ENCODE data around the gene RUFY2. TPM values are rescaled to one million over a fixed set of nuclear protein-coding genes. Genes with fewer than 3 reads are reported as not detected.
A peak's percentile ranks its signal among the peaks of the same experiment; 100 is the strongest.

RUFY2 gene
- total RNA-seq, 6 donors from 2014 or later, result 10.3 to 47.7 (median 15.7) TPM

DNA sequence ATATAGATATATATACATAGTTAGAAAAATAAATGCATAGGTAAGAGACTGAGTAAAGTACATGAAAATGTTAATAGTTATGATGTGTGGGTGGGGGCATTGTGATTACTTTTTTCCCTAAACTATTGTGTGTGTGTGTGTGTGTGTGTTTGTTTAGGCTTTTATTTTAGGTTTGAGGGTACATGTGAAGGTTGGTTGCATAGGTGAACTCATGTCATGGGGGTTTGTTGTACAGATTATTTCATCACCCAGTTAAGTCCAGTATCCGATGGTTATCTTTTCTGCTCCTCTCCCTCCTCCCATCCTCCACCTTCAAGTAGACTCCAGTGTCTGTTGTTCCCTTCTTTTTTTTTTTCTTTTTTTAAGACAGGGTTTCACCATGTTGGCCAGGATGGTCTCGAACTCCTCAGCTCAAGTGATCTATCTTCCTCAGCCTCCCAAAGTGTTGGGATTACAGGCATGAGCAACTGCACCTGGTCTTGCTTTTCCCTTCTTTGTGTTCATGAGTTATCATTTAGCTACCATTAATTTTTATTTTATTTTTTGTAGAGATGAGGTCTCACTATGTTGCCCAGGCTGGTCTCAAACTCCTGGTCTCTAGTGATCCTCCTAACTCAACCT lies 1.9 kb upstream of the RUFY2 start:
- DNase-seq (no peak), ATAC-seq (ENCODE audit: low FRiP score in 2 of 2) (no peak)
- WGBS, 2 donors, result 93 to 95% methylated on average over 2 of the region's 2 CpGs
- Histone ChIP-seq H3K4me3 (no peak overlapping the region), H3K9me3 (no peaks in the 10 kb centered on the region), H3K36me3 (no peaks in the 10 kb centered on the region), H3K27ac (no peak overlapping the region), H3K4me1 (peaks cover 0 to 14% (median 6%) of the 10 kb centered on the region in 4 donors), H3K27me3 (no peaks in the 10 kb centered on the region)
- no peak for TF ChIP-seq POLR2A (IDR thresholded peaks at IDR 0.05)
- TF ChIP-seq EP300 (IDR thresholded peaks at IDR 0.05), result no peak
- TF ChIP-seq, protein P1, sequence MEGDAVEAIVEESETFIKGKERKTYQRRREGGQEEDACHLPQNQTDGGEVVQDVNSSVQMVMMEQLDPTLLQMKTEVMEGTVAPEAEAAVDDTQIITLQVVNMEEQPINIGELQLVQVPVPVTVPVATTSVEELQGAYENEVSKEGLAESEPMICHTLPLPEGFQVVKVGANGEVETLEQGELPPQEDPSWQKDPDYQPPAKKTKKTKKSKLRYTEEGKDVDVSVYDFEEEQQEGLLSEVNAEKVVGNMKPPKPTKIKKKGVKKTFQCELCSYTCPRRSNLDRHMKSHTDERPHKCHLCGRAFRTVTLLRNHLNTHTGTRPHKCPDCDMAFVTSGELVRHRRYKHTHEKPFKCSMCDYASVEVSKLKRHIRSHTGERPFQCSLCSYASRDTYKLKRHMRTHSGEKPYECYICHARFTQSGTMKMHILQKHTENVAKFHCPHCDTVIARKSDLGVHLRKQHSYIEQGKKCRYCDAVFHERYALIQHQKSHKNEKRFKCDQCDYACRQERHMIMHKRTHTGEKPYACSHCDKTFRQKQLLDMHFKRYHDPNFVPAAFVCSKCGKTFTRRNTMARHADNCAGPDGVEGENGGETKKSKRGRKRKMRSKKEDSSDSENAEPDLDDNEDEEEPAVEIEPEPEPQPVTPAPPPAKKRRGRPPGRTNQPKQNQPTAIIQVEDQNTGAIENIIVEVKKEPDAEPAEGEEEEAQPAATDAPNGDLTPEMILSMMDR (IDR thresholded peaks at IDR 0.05), result no peak
- no peak for TF ChIP-seq POLR2AphosphoS5 (IDR thresholded peaks at IDR 0.05)

GRCh38 chr10:68406111-68406814 lies 814 bp downstream of the RUFY2 start:
- H3K4me1 ChIP-seq, result peaks cover 0 to 14% (median 6%) of the 10 kb centered on the region in 4 donors
- H3K27me3 ChIP-seq, result no peaks in the 10 kb centered on the region
- peak; percentile 76 to 83 for ATAC-seq (ENCODE audit: low FRiP score in 2 of 2)
- peaks cover 0 to 4% (median 2%) of the 10 kb centered on the region in 4 donors for H3K36me3 ChIP-seq
- TF ChIP-seq POLR2A (IDR thresholded peaks at IDR 0.05) (no peak), POLR2AphosphoS5 (IDR thresholded peaks at IDR 0.05) (no peak), EP300 (IDR thresholded peaks at IDR 0.05) (no peak)
- TF ChIP-seq, protein P1 (IDR thresholded peaks at IDR 0.05), result no peak
- DNase-seq, result peak; percentile 55 to 92
- 1 to 4% methylated on average over 7 to 23 of the region's 38 CpGs for WGBS, 2 donors
- peak overlapping the region; percentile 83 to 97 (median 96) for H3K4me3 ChIP-seq
- H3K27ac ChIP-seq, result peak overlapping the region; percentile 90 to 96 (median 94)
- H3K9me3 ChIP-seq, result no peaks in the 10 kb centered on the region

DNA sequence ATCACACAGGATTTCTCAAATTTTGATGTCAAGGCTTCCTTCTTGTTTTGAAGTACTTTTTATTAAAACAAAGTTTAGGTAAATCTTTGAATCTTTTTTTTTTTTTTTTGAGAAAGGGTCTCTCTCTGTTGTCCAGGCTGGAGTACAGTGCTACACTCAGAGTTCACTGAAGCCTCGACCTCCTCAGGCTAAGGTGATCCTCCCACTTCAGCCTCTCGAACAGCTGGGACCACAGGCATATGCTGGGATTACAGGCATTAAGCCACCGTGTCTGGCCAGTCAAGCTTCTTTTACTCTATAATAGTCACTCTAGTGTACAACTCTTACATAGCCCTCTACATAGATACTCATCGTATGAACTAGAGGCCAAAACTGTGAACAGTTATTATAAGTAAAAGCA lies 3.4 kb downstream of the RUFY2 start:
- peaks cover 0 to 14% (median 6%) of the 10 kb centered on the region in 4 donors for H3K4me1 ChIP-seq
- H3K36me3 ChIP-seq, result peaks cover 4 to 28% (median 10%) of the 10 kb centered on the region in 4 donors
- H3K27me3 ChIP-seq, result no peaks in the 10 kb centered on the region
- ATAC-seq (ENCODE audit: low FRiP score in 2 of 2) (no peak), DNase-seq (no peak)
- H3K27ac ChIP-seq, result no peak overlapping the region
- H3K4me3 ChIP-seq, result no peak overlapping the region
- no peak for TF ChIP-seq EP300 (IDR thresholded peaks at IDR 0.05)
- no peak for TF ChIP-seq POLR2AphosphoS5 (IDR thresholded peaks at IDR 0.05)
- no peak for TF ChIP-seq POLR2A (IDR thresholded peaks at IDR 0.05)
- TF ChIP-seq, protein P1 (IDR thresholded peaks at IDR 0.05), result no peak
- H3K9me3 ChIP-seq, result no peaks in the 10 kb centered on the region
- WGBS, 2 donors, result 90 to 92% methylated on average over 4 of the region's 4 CpGs

DNA sequence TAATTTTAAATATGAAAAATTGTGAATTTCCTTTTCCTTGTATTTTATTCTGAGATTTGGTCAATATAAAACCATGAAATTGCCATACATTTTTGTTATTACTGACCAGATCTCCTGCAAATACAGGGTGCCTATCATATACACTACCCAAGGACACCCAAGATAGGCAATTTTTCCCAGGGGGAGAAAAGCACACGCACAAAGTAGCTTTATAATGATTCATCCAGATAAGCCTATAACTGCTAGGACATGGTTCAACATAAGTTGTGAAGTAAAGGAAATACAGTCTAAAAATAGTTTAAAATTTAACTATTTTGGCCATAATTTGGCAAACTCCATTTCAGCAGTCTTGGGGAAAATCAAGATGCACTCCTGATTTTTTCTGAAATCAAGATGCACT lies 4.8 kb downstream of the RUFY2 start:
- peaks cover 0 to 14% (median 3%) of the 10 kb centered on the region in 4 donors for H3K4me1 ChIP-seq
- no peaks in the 10 kb centered on the region for H3K9me3 ChIP-seq
- DNase-seq, result no peak
- 91 to 96% methylated on average over 1 of the region's 1 CpG for WGBS, 2 donors
- H3K27me3 ChIP-seq, result no peaks in the 10 kb centered on the region
- H3K36me3 ChIP-seq, result peaks cover 4 to 28% (median 10%) of the 10 kb centered on the region in 4 donors
- H3K4me3 ChIP-seq, result no peak overlapping the region
- no peak for TF ChIP-seq POLR2A (IDR thresholded peaks at IDR 0.05)
- no peak for TF ChIP-seq POLR2AphosphoS5 (IDR thresholded peaks at IDR 0.05)
- TF ChIP-seq EP300 (IDR thresholded peaks at IDR 0.05), result no peak
- TF ChIP-seq, protein P1 (IDR thresholded peaks at IDR 0.05), result no peak
- ATAC-seq (ENCODE audit: low FRiP score in 2 of 2), result no peak
- no peak overlapping the region for H3K27ac ChIP-seq
